ENCODE measurements around the gene MICAL2.

GRCh38 chr11:12130180-12130980, 20.0 kb downstream of the MICAL2 start:
- TF ChIP-seq CTCF (IDR thresholded peaks at IDR 0.05) (no peak), EZH2 (IDR thresholded peaks at IDR 0.05; ENCODE audit: borderline replicate concordance, insufficient read depth, low read depth, low read length, poor library complexity, severe bottlenecking) (no peak)

Measured in B cell (primary cell).